H9 (cell line): Measurements from ENCODE around the gene TADA2A. TPM values are rescaled to one million over a fixed set of nuclear protein-coding genes. Genes with fewer than 3 reads are reported as not detected.

Source experiments
- DNase-seq: peaks from one replicate; pipeline ENCODE4 v3.0.0-alpha.2; 2017
- H2AFZ ChIP-seq: one replicate; pipeline ENCODE4 v1.6.1; 2013; ENCODE audit warnings: mild to moderate bottlenecking, low read length, control low read depth, moderate library complexity
- H2AK5ac ChIP-seq: 2 replicates; pipeline ENCODE4 v1.6.1; 2013; ENCODE audit warnings: low read length, control low read depth, mixed read lengths; ENCODE audit not compliant: insufficient read length
- H2BK120ac ChIP-seq: one replicate; pipeline ENCODE4 v1.6.1; 2013; ENCODE audit warnings: low read depth, mild to moderate bottlenecking, low read length, control low read depth, inconsistent platforms; ENCODE audit not compliant: poor library complexity, severe bottlenecking
- H2BK12ac ChIP-seq: 2 replicates; pipeline ENCODE4 v1.6.1; 2013; ENCODE audit warnings: low read length, control low read depth, mixed read lengths, low read depth; ENCODE audit not compliant: insufficient read length
- H2BK15ac ChIP-seq: 2 replicates; pipeline ENCODE4 v1.6.1; 2013; ENCODE audit warnings: low read depth, low read length, control low read depth
- H2BK20ac ChIP-seq: one replicate; pipeline ENCODE4 v1.6.1; 2013; ENCODE audit warnings: low read depth, mild to moderate bottlenecking, low read length, control low read depth, inconsistent platforms; ENCODE audit not compliant: poor library complexity, severe bottlenecking
- H2BK5ac ChIP-seq: 2 replicates; pipeline ENCODE4 v1.6.1; 2013; ENCODE audit warnings: low read length, control low read depth, mixed read lengths; ENCODE audit not compliant: insufficient read length
- H3K14ac ChIP-seq: 2 replicates; pipeline ENCODE4 v1.6.1; 2013; ENCODE audit warnings: low read length, control low read depth; ENCODE audit not compliant: insufficient read depth
- H3K18ac ChIP-seq: 2 replicates; pipeline ENCODE4 v1.6.1; 2013; ENCODE audit warnings: low read depth, mild to moderate bottlenecking, mixed read lengths, low read length, control low read depth; ENCODE audit not compliant: insufficient read length
- H3K23ac ChIP-seq: 2 replicates; pipeline ENCODE4 v1.6.1; 2013; ENCODE audit warnings: low read length, control low read depth, mixed read lengths, low read depth; ENCODE audit not compliant: insufficient read length
- H3K23me2 ChIP-seq: 2 replicates; pipeline ENCODE4 v1.6.1; 2013; ENCODE audit warnings: low read depth, mild to moderate bottlenecking, mixed read lengths, low read length, control low read depth; ENCODE audit not compliant: insufficient read length, poor library complexity, severe bottlenecking
- H3K27ac ChIP-seq: 2 replicates; pipeline ENCODE4 v1.5.1; 2013; ENCODE audit warnings: low read length, control low read depth, mixed read lengths, low read depth; ENCODE audit not compliant: insufficient read length
- H3K27me3 ChIP-seq: 2 replicates; pipeline ENCODE4 v1.6.1; 2013; ENCODE audit warnings: low read length, control low read depth, inconsistent platforms; ENCODE audit not compliant: insufficient read depth
- H3K4ac ChIP-seq: 2 replicates; pipeline ENCODE4 v1.6.1; 2013; ENCODE audit warnings: low read depth, mild to moderate bottlenecking, control low read depth, inconsistent platforms, low read length, moderate library complexity
- H3K4me1 ChIP-seq: 2 replicates; pipeline ENCODE4 v1.6.1; 2013; ENCODE audit warnings: low read length, control low read depth, inconsistent platforms; ENCODE audit not compliant: insufficient read depth
- H3K4me2 ChIP-seq: 2 replicates; pipeline ENCODE4 v1.6.1; 2013; ENCODE audit warnings: low read length, control low read depth, mixed read lengths; ENCODE audit not compliant: insufficient read length, insufficient read depth
- H3K56ac ChIP-seq: 2 replicates; pipeline ENCODE4 v1.6.1; 2013; ENCODE audit warnings: low read depth, mild to moderate bottlenecking, mixed read lengths, low read length, control low read depth; ENCODE audit not compliant: insufficient read length
- H3K79me1 ChIP-seq: 2 replicates; pipeline ENCODE4 v1.6.1; 2013; ENCODE audit warnings: low read depth, mild to moderate bottlenecking, moderate library complexity, low read length, control low read depth, inconsistent platforms; ENCODE audit not compliant: insufficient read depth, poor library complexity, severe bottlenecking
- H3K79me2 ChIP-seq: 2 replicates; pipeline ENCODE4 v1.6.1; 2013; ENCODE audit warnings: low read length, control low read depth, inconsistent platforms; ENCODE audit not compliant: insufficient read depth
- H3K9ac ChIP-seq: 2 replicates; pipeline ENCODE4 v1.6.1; 2013; ENCODE audit warnings: low read length, control low read depth, mixed read lengths; ENCODE audit not compliant: insufficient read length; ENCODE audit errors: extremely low read depth
- H3K9me3 ChIP-seq: one replicate; pipeline ENCODE4 v1.6.1; 2013; ENCODE audit warnings: low read depth, low read length, inconsistent platforms; ENCODE audit not compliant: control insufficient read depth
- H3T11ph ChIP-seq: one replicate; pipeline ENCODE4 v1.6.1; 2013; ENCODE audit warnings: mild to moderate bottlenecking, low read length, control low read depth, inconsistent platforms
- H4K20me1 ChIP-seq: one replicate; pipeline ENCODE4 v1.6.1; 2013; ENCODE audit not compliant: control insufficient read depth, insufficient read length, insufficient read depth
- H4K5ac ChIP-seq: 2 replicates; pipeline ENCODE4 v1.6.1; 2013; ENCODE audit warnings: low read depth, mild to moderate bottlenecking, mixed read lengths, low read length, control low read depth; ENCODE audit not compliant: insufficient read length
- H4K8ac ChIP-seq: replicated peaks from 2 replicates; pipeline ENCODE4 v1.6.1; 2013; ENCODE audit warnings: low read length, control low read depth, mixed read lengths, low read depth; ENCODE audit not compliant: insufficient read length
- H4K91ac ChIP-seq: 2 replicates; pipeline ENCODE4 v1.6.1; 2013; ENCODE audit warnings: low read depth, mild to moderate bottlenecking, moderate library complexity, mixed read lengths, low read length, control low read depth; ENCODE audit not compliant: insufficient read length
- H3K27ac Mint-ChIP-seq, 3 experiments: 2 replicates in 2 of 3; 3 replicates in 1 of 3; pipeline ENCODE4 v1.8.0; 2020 to 2021; ENCODE audit warnings: mixed read lengths in 3 of 3, mild to moderate bottlenecking in 1 of 3, moderate library complexity in 1 of 3
- H3K27me3 Mint-ChIP-seq: 2 replicates; pipeline ENCODE4 v1.8.0; 2021; ENCODE audit warnings: low read depth, mild to moderate bottlenecking, moderate library complexity, mixed read lengths
- H3K36me3 Mint-ChIP-seq, 3 experiments: 2 replicates in 2 of 3; 3 replicates in 1 of 3; pipeline ENCODE4 v1.8.0; 2020 to 2021; ENCODE audit warnings: low read depth in 3 of 3, mixed read lengths in 3 of 3; ENCODE audit not compliant: insufficient read depth in 1 of 3
- H3K4me1 Mint-ChIP-seq, 2 experiments: 2 replicates each; pipeline ENCODE4 v1.8.0; 2020; ENCODE audit warnings: mixed read lengths in 2 of 2
- H3K4me3 Mint-ChIP-seq, 2 experiments: 2 replicates in 1 of 2; 3 replicates in 1 of 2; pipeline ENCODE4 v1.8.0; 2020 to 2021; ENCODE audit warnings: mild to moderate bottlenecking in 2 of 2, mixed read lengths in 2 of 2, moderate library complexity in 1 of 2
- H3K9me3 Mint-ChIP-seq, 2 experiments: 2 replicates in 1 of 2; 3 replicates in 1 of 2; pipeline ENCODE4 v1.8.0; 2020; ENCODE audit warnings: mild to moderate bottlenecking in 2 of 2, mixed read lengths in 2 of 2, moderate library complexity in 1 of 2
- CTCF ChIP-seq: fragments of 200-600 bp; sonication (generic); conservative IDR thresholded peaks from 3 replicates; pipeline ENCODE4 v1.8.0; 2021; ENCODE audit warnings: antibody characterized with exemption, mild to moderate bottlenecking
- WGBS: extraction: QIAGEN DNeasy Blood & Tissue Kit; methylation state at CpG from one replicate; pipeline ENCODE4 v1.1.7; 2013; ENCODE audit warnings: missing lambda C conversion rate, low lambda C conversion rate, mixed read lengths; ENCODE audit not compliant: insufficient read length; ENCODE audit errors: extremely low coverage; 5-methylcytosine and 5-hydroxymethylcytosine counted together
- total RNA-seq: library from RNA; stranded (reverse); gene quantifications from 2 replicates; pipeline ENCODE4 v1.2.1, GENCODE V29; 2021

The TADA2A gene
- total RNA-seq, 1 experiment from 2014 or later = 20.9 TPM

- H4K8ac ChIP-seq = no peak overlapping the region
- H2BK20ac ChIP-seq = no peak overlapping the region
- H3K36me3 Mint-ChIP-seq = peaks cover 3 to 63% (median 56%) of the 10 kb centered on the region in 3 experiments; a peak in 5 of 7 replicates
- no peak overlapping the region for H3K9ac ChIP-seq
- WGBS = no CpG with 5 or more reads among the region's 4 CpGs
- no peak overlapping the region for H3K14ac ChIP-seq
- H3K9me3 Mint-ChIP-seq = no peaks in the 10 kb centered on the region
- H3K56ac ChIP-seq = no peak overlapping the region
- no peaks in the 10 kb centered on the region; the same call in 1 of the 2 replicates for H3K4me1 ChIP-seq
- no peak overlapping the region for H3K27ac ChIP-seq
- no peak for TF ChIP-seq CTCF
- no peak overlapping the region for H4K5ac ChIP-seq
- no peak overlapping the region for H3K18ac ChIP-seq
- no peaks in the 10 kb centered on the region for H3K79me2 ChIP-seq
- peaks cover 10 to 12% of the 10 kb centered on the region in 2 experiments for H3K4me1 Mint-ChIP-seq
- no peaks in the 10 kb centered on the region for H3K23me2 ChIP-seq
- no peaks in the 10 kb centered on the region for H4K20me1 ChIP-seq
- H3K79me1 ChIP-seq = no peaks in the 10 kb centered on the region
- H3K9me3 ChIP-seq = no peaks in the 10 kb centered on the region
- H3T11ph ChIP-seq = no peak overlapping the region
- H3K4me3 Mint-ChIP-seq = no peak overlapping the region
- no peaks in the 10 kb centered on the region for H3K27me3 ChIP-seq
- no peak overlapping the region for H3K4ac ChIP-seq
- DNase-seq = no peak
- H2AK5ac ChIP-seq = no peak overlapping the region
- H2BK12ac ChIP-seq = no peak overlapping the region
- no peak overlapping the region for H2BK15ac ChIP-seq
- H2AFZ ChIP-seq = no peak overlapping the region
- H3K27me3 Mint-ChIP-seq = no peaks in the 10 kb centered on the region
- H2BK5ac ChIP-seq = no peak overlapping the region
- H3K23ac ChIP-seq = no peak overlapping the region
- no peak overlapping the region for H3K27ac Mint-ChIP-seq
- H3K4me2 ChIP-seq = no peak overlapping the region
- no peak overlapping the region for H4K91ac ChIP-seq
- H2BK120ac ChIP-seq = no peak overlapping the region
Measured at GRCh38 chr17:37476431-37477120, 69.9 kb downstream of the TADA2A start.
